ENCODE data around the gene TAMM41. TPM values are rescaled to one million over a fixed set of nuclear protein-coding genes. Genes with fewer than 3 reads are reported as not detected.

TAMM41 gene
- total and polyA plus RNA-seq, 2 of the 4 experiments (the other 2 are of a cell fraction), result 4.3 to 15.9 TPM

DNA sequence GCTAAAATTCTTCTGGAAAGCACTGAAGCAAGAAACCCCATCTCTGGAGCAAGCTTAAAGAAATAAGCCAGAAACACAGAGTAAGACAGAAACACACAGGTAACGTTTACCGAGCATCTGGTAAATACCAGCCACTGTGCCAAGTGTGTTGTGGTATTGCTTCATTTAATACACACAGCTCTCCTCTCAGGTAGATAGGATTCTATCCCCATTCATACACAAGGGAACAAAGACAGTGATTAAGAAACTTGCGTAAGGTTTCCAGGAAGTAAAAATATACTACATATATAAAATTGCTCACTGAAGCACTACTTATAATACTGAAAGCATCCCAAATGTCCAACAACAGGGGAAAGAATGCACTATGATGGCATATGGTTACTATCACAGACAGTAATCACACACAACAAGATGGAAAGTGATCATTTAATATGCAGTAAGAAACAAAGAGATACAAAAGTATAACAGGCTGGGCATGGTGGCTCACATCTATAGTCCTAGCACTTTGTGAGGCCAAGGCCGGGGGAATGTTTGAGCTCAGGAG, 27.5 kb downstream of the TAMM41 start:
- peaks cover 9% of the 10 kb centered on the region; the same call in 1 of the 2 replicates for H3K4me1 ChIP-seq (ENCODE audit: control insufficient read depth, insufficient read depth, low read length)
- H3K9me1 ChIP-seq (ENCODE audit: insufficient read depth, low read length), result peaks cover 7% of the 10 kb centered on the region; the same call in 1 of the 2 replicates
- WGBS, 2 experiments (ENCODE audit: extremely low coverage in 2 of 2, insufficient read length in 1 of 2), result no CpG with 5 or more reads among the region's 4 CpGs
- H3K23ac ChIP-seq (ENCODE audit: low read depth, low read length), result no peak overlapping the region
- no peak overlapping the region for H2BK20ac ChIP-seq (ENCODE audit: low read depth, low read length)
- H4K8ac ChIP-seq (ENCODE audit: low read depth in 2 of 2, low read length in 2 of 2), result no peak overlapping the region
- no peak overlapping the region for H4K5ac ChIP-seq (ENCODE audit: low read depth, low read length)
- no peak overlapping the region for H2AK9ac ChIP-seq (replicated peaks; ENCODE audit: low read depth, low read length, poor library complexity)
- ATAC-seq (ENCODE audit: low read depth), result peak; percentile 24
- no peak for DNase-seq
- no peak overlapping the region for H3K56ac ChIP-seq (ENCODE audit: extremely low read depth, insufficient read depth, low read length)
- H4K91ac ChIP-seq (ENCODE audit: insufficient read depth, low read depth, low read length), result no peak overlapping the region
- H2BK15ac ChIP-seq (ENCODE audit: low read depth, low read length), result no peak overlapping the region
- H3K4me3 ChIP-seq (ENCODE audit: insufficient read depth, low read depth, low read length), result no peak overlapping the region
- no TSS peak for BruUV-seq (replicated peaks)
- no peak overlapping the region; the same call in 1 of the 2 replicates for H3K18ac ChIP-seq (ENCODE audit: low read depth, low read length)
- ChIA-PET CTCF (interaction anchor here (0.6 kb wide), 1 partner anchor 140 kb away, joined by 5 read pairs; no protein-coding TSS in a partner anchor), POLR2A (ENCODE audit: unreplicated experiment) (no interaction called here)
- peaks cover 7% of the 10 kb centered on the region for H3K36me3 ChIP-seq (ENCODE audit: control insufficient read depth, insufficient read depth, low read length)
- H3K9me3 ChIP-seq (ENCODE audit: control insufficient read depth, insufficient read depth, low read length), result no peaks in the 10 kb centered on the region
- dilution Hi-C loops (cut with HindIII; ENCODE audit: low sequenced_read_pairs, unreplicated experiment), result no loop called here
- no peak overlapping the region for H2BK120ac ChIP-seq (ENCODE audit: low read depth, low read length)
- H3K4ac ChIP-seq (ENCODE audit: low read depth, low read length), result no peak overlapping the region
- intact Hi-C loops (cut with micrococcal nuclease), result no loop called here
- TF ChIP-seq SMC3 (IDR thresholded peaks at IDR 0.05; ENCODE audit: low read depth, low read length) (no peak), CTCF (conservative IDR thresholded peaks at IDR 0.05; ENCODE audit: low read depth, low read length) (no peak), CHD1 (IDR thresholded peaks at IDR 0.05; ENCODE audit: low read depth, low read length) (no peak), RCOR1 (IDR thresholded peaks at IDR 0.05; ENCODE audit: insufficient replicate concordance, low read length) (no peak), BHLHE40 (IDR thresholded peaks at IDR 0.05; ENCODE audit: low read depth, low read length) (no peak), RAD21 (IDR thresholded peaks at IDR 0.05; ENCODE audit: low read length) (no peak), CEBPB (IDR thresholded peaks at IDR 0.05; ENCODE audit: low read depth, low read length) (no peak), NFE2L2 (IDR thresholded peaks at IDR 0.05; ENCODE audit: low read depth, low read length) (no peak), MAZ (IDR thresholded peaks at IDR 0.05; ENCODE audit: borderline replicate concordance, low read depth, low read length) (no peak)
- TF ChIP-seq, protein P1, sequence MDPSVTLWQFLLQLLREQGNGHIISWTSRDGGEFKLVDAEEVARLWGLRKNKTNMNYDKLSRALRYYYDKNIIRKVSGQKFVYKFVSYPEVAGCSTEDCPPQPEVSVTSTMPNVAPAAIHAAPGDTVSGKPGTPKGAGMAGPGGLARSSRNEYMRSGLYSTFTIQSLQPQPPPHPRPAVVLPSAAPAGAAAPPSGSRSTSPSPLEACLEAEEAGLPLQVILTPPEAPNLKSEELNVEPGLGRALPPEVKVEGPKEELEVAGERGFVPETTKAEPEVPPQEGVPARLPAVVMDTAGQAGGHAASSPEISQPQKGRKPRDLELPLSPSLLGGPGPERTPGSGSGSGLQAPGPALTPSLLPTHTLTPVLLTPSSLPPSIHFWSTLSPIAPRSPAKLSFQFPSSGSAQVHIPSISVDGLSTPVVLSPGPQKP (IDR thresholded peaks at IDR 0.05; ENCODE audit: borderline replicate concordance, low read depth, low read length), result no peak
- no peak overlapping the region for H2BK5ac ChIP-seq (ENCODE audit: low read depth, low read length, poor library complexity, severe bottlenecking)
- no peak overlapping the region; the same call in 1 of the 2 replicates for H3K4me2 ChIP-seq (ENCODE audit: low read depth, low read length)
- H4K20me1 ChIP-seq (ENCODE audit: insufficient read depth, low read length), result no peaks in the 10 kb centered on the region
- H2AK5ac ChIP-seq (ENCODE audit: low read depth, low read length), result no peak overlapping the region
- no peak overlapping the region for H3K9ac ChIP-seq (ENCODE audit: low read depth, low read length)
- H3K79me1 ChIP-seq (ENCODE audit: low read depth in 1 of 2, low read length in 2 of 2), result 0 out of 4 replicates have a peak, but pooled peaks cover 0 to 2% of the 10 kb centered on the region in 2 experiments
- no peak overlapping the region for H3K14ac ChIP-seq (replicated peaks; ENCODE audit: low read depth, low read length)
- H3K27me3 ChIP-seq (ENCODE audit: control insufficient read depth, insufficient read depth, low read length), result no peaks in the 10 kb centered on the region
- H3K27ac ChIP-seq (ENCODE audit: insufficient read depth, low read length), result peak overlapping the region; percentile 31; the same call in 1 of the 2 replicates
- in situ Hi-C loops (cut with MboI; ENCODE audit: low sequenced_read_pairs), result no loop called here
- H2AFZ ChIP-seq (replicated peaks; ENCODE audit: low read length, poor library complexity), result no peak overlapping the region
